HEK293 (cell line): ENCODE measurements around the gene TMEM198.

Experiments used
- CTCF ChIA-PET: fragments of 350-600 bp; formaldehyde crosslinking; extraction: SDS; loops from one replicate; lab custom pipeline; 2021; ENCODE audit warnings: antibody characterized with exemption; lab: Yijun Ruan, JAX
- POLR2A ChIA-PET: fragments of 300-600 bp; formaldehyde crosslinking; extraction: SDS; loops from one replicate; lab custom pipeline; 2020; ENCODE audit warnings: antibody characterized with exemption, inconsistent platforms; lab: Yijun Ruan, JAX
- H3K27ac ChIP-seq: fragments of 200-500 bp; sonication (Bioruptor generic); 2 replicates; pipeline ENCODE4 v1.5.1; 2014; ENCODE audit warnings: low read depth, low read length, control low read depth, inconsistent platforms; ENCODE audit errors: extremely low read depth
- H3K36me3 ChIP-seq, 2 experiments: fragments of 200-500 bp in 1 of 2; sonication (Bioruptor generic) in 1 of 2; 1 replicate in 1 of 2; 2 replicates in 1 of 2; pipeline ENCODE4 v1.5.1; 2014 to 2017; ENCODE audit warnings: inconsistent platforms in 2 of 2, low read length in 2 of 2; ENCODE audit not compliant: control insufficient read depth in 2 of 2, insufficient read depth in 1 of 2
- H3K4me1 ChIP-seq: fragments of 200-500 bp; sonication (Bioruptor generic); 2 replicates; pipeline ENCODE4 v1.5.1; 2014; ENCODE audit warnings: mild to moderate bottlenecking, low read length, inconsistent platforms; ENCODE audit not compliant: control insufficient read depth, insufficient read depth
- H3K4me3 ChIP-seq: 2 replicates; pipeline ENCODE4 v1.5.1; 2011; ENCODE audit warnings: low read depth, mild to moderate bottlenecking, control low read depth, low read length, moderate library complexity
- H3K9me3 ChIP-seq: fragments of 200-500 bp; sonication (Bioruptor generic); 2 replicates; pipeline ENCODE4 v1.5.1; 2014; ENCODE audit warnings: low read depth, low read length, inconsistent platforms; ENCODE audit not compliant: control insufficient read depth, insufficient read depth
- GFI1B ChIP-seq: fragments of 450-650 bp; formaldehyde crosslinking; IDR thresholded peaks from 2 replicates; pipeline ENCODE4 v1.5.1; 2016; ENCODE audit warnings: missing biosample characterization, missing genetic modification characterization
- KLF7 ChIP-seq: fragments of 450-650 bp; formaldehyde crosslinking; IDR thresholded peaks from 2 replicates; pipeline ENCODE4 v1.5.1; 2016; ENCODE audit warnings: missing biosample characterization, missing genetic modification characterization, borderline replicate concordance
- ZBTB20 ChIP-seq: fragments of 450-650 bp; formaldehyde crosslinking; IDR thresholded peaks from 2 replicates; pipeline ENCODE4 v1.5.1; 2016; ENCODE audit warnings: missing biosample characterization, missing genetic modification characterization
- ZNF140 ChIP-seq: fragments of 450-650 bp; formaldehyde crosslinking; IDR thresholded peaks from 2 replicates; pipeline ENCODE4 v1.5.1; 2016; ENCODE audit warnings: missing biosample characterization, missing genetic modification characterization
- ZNF16 ChIP-seq: fragments of 450-650 bp; formaldehyde crosslinking; IDR thresholded peaks from 2 replicates; pipeline ENCODE4 v1.5.1; 2016; ENCODE audit warnings: low read depth, missing biosample characterization, missing genetic modification characterization
- ZNF184 ChIP-seq: fragments of 450-650 bp; IDR thresholded peaks from 2 replicates; pipeline ENCODE4 v1.5.1; 2018; ENCODE audit warnings: missing biosample characterization, mild to moderate bottlenecking, missing genetic modification characterization
- TF ChIP-seq, protein P1 (sequence below): fragments of 450-650 bp; formaldehyde crosslinking; IDR thresholded peaks from 2 replicates; pipeline ENCODE4 v1.5.1; 2016; ENCODE audit warnings: missing biosample characterization, missing genetic modification characterization, borderline replicate concordance
- TF ChIP-seq, protein P2 (sequence below): fragments of 450-650 bp; formaldehyde crosslinking; IDR thresholded peaks from 2 replicates; pipeline ENCODE4 v1.5.1; 2017; ENCODE audit warnings: missing biosample characterization, missing genetic modification characterization
- TF ChIP-seq, protein P3 (sequence below): fragments of 450-650 bp; formaldehyde crosslinking; IDR thresholded peaks from 2 replicates; pipeline ENCODE4 v1.5.1; 2016; ENCODE audit warnings: missing biosample characterization, missing genetic modification characterization
- TF ChIP-seq, protein P4 (sequence below): fragments of 450-650 bp; IDR thresholded peaks from 2 replicates; pipeline ENCODE4 v1.5.1; 2018; ENCODE audit warnings: missing biosample characterization, mild to moderate bottlenecking, missing genetic modification characterization
- TF ChIP-seq, protein P5 (sequence below): fragments of 450-650 bp; formaldehyde crosslinking; conservative IDR thresholded peaks from 2 replicates; pipeline ENCODE4 v1.5.1; 2016; ENCODE audit warnings: low read depth, missing biosample characterization, missing genetic modification characterization
- TF ChIP-seq, protein P6 (sequence below): fragments of 450-650 bp; formaldehyde crosslinking; IDR thresholded peaks from 2 replicates; pipeline ENCODE4 v1.5.1; 2017; ENCODE audit warnings: missing biosample characterization, missing genetic modification characterization

TMEM198 gene

DNA sequence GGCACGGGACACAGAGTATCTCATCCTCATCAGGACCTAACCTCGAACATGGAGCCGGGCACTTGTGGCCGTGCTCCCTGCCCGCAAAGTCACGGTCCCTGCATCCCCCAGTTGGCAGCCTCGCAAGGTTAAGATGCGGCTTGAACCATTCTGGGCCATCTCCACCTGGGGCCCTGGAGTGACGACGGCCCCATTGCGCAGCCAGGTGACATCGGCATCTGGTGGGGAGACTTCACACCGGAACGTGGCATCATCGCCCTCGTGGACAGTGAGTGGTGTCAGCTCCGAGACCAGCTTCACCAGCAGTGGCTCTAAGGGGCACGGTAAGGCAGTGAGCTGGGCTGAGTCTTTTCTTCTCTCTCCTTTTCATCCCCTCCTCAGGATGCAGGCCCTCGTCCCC, 12.6 kb downstream of the TMEM198 start:
- Histone ChIP-seq H3K4me1 (peaks cover 3% of the 10 kb centered on the region; the same call in 1 of the 2 replicates), H3K27ac (no peak overlapping the region)
- CTCF ChIA-PET: interaction anchor here (0.8 to 2.7 kb wide), 2 partner anchors 16 to 85 kb away, joined by 3 to 10 read pairs; no protein-coding TSS in a partner anchor
- TF ChIP-seq ZBTB20: no peak
- no peak for TF ChIP-seq ZNF140 (tag by site-specific recombination)
- TF ChIP-seq, protein P1, sequence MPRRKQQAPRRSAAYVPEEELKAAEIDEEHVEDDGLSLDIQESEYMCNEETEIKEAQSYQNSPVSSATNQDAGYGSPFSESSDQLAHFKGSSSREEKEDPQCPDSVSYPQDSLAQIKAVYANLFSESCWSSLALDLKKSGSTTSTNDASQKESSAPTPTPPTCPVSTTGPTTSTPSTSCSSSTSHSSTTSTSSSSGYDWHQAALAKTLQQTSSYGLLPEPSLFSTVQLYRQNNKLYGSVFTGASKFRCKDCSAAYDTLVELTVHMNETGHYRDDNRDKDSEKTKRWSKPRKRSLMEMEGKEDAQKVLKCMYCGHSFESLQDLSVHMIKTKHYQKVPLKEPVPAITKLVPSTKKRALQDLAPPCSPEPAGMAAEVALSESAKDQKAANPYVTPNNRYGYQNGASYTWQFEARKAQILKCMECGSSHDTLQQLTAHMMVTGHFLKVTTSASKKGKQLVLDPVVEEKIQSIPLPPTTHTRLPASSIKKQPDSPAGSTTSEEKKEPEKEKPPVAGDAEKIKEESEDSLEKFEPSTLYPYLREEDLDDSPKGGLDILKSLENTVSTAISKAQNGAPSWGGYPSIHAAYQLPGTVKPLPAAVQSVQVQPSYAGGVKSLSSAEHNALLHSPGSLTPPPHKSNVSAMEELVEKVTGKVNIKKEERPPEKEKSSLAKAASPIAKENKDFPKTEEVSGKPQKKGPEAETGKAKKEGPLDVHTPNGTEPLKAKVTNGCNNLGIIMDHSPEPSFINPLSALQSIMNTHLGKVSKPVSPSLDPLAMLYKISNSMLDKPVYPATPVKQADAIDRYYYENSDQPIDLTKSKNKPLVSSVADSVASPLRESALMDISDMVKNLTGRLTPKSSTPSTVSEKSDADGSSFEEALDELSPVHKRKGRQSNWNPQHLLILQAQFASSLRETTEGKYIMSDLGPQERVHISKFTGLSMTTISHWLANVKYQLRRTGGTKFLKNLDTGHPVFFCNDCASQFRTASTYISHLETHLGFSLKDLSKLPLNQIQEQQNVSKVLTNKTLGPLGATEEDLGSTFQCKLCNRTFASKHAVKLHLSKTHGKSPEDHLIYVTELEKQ (tag by site-specific recombination): no peak
- no peak for TF ChIP-seq ZNF184 (tag by site-specific recombination)
- TF ChIP-seq, all 188 proteins: peak for 0
- POLR2A ChIA-PET: interaction anchor here (0.5 to 2.4 kb wide), 3 partner anchors 13 to 34 kb away, joined by 3 to 10 read pairs (median 5); partner anchors contain the start of genes CHPF, INHA, OBSL1 and TMEM198
- peaks cover 0 to 44% of the 10 kb centered on the region in 2 experiments; a peak in 1 of 3 replicates for H3K36me3 ChIP-seq
- H3K9me3 ChIP-seq: no peaks in the 10 kb centered on the region
- H3K4me3 ChIP-seq: no peak overlapping the region

DNA sequence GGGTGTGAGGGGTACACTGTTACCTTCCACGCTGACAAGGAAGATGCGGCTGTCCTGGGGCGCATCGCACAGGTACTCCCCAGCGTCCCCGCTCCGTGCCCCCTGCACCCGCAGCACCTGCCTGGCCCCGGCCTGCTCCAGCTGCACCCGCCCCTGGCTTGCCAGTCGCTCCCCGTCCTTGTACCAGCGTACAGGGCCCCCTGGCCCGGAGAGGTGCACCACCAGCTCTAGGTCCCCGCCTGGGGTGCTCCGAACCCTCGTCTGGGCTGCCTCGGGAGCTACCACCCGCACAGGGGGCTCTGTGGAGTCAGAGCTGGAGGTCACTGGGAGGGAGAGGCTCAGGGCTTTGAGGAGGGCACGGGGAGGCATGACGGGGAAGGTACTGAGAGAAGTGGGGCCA, 13.5 kb downstream of the TMEM198 start:
- Histone ChIP-seq H3K4me3 (no peak overlapping the region), H3K4me1 (no peaks in the 10 kb centered on the region), H3K27ac (no peak overlapping the region), H3K9me3 (no peaks in the 10 kb centered on the region), H3K36me3 (peaks cover 0 to 53% of the 10 kb centered on the region in 2 experiments; a peak in 1 of 3 replicates)
- ChIA-PET CTCF (interaction anchor here (0.8 to 2.7 kb wide), 2 partner anchors 16 to 132 kb away, joined by 5 to 10 read pairs; no protein-coding TSS in a partner anchor), POLR2A (interaction anchor here (1.5 to 2.4 kb wide), 2 partner anchors 14 kb away, joined by 5 to 10 read pairs; partner anchors contain the start of genes CHPF, INHA, OBSL1 and TMEM198)
- TF ChIP-seq, protein P2, sequence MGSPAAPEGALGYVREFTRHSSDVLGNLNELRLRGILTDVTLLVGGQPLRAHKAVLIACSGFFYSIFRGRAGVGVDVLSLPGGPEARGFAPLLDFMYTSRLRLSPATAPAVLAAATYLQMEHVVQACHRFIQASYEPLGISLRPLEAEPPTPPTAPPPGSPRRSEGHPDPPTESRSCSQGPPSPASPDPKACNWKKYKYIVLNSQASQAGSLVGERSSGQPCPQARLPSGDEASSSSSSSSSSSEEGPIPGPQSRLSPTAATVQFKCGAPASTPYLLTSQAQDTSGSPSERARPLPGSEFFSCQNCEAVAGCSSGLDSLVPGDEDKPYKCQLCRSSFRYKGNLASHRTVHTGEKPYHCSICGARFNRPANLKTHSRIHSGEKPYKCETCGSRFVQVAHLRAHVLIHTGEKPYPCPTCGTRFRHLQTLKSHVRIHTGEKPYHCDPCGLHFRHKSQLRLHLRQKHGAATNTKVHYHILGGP: no peak
- TF ChIP-seq, protein P3, sequence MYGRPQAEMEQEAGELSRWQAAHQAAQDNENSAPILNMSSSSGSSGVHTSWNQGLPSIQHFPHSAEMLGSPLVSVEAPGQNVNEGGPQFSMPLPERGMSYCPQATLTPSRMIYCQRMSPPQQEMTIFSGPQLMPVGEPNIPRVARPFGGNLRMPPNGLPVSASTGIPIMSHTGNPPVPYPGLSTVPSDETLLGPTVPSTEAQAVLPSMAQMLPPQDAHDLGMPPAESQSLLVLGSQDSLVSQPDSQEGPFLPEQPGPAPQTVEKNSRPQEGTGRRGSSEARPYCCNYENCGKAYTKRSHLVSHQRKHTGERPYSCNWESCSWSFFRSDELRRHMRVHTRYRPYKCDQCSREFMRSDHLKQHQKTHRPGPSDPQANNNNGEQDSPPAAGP (tag by site-specific recombination): no peak
- TF ChIP-seq, protein P4, sequence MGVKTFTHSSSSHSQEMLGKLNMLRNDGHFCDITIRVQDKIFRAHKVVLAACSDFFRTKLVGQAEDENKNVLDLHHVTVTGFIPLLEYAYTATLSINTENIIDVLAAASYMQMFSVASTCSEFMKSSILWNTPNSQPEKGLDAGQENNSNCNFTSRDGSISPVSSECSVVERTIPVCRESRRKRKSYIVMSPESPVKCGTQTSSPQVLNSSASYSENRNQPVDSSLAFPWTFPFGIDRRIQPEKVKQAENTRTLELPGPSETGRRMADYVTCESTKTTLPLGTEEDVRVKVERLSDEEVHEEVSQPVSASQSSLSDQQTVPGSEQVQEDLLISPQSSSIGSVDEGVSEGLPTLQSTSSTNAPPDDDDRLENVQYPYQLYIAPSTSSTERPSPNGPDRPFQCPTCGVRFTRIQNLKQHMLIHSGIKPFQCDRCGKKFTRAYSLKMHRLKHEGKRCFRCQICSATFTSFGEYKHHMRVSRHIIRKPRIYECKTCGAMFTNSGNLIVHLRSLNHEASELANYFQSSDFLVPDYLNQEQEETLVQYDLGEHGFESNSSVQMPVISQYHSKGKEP (tag by site-specific recombination): no peak
- TF ChIP-seq GFI1B (tag by site-specific recombination) (no peak), ZNF140 (tag by site-specific recombination) (no peak), KLF7 (tag by site-specific recombination) (no peak), ZNF16 (no peak)
- TF ChIP-seq, protein P5, sequence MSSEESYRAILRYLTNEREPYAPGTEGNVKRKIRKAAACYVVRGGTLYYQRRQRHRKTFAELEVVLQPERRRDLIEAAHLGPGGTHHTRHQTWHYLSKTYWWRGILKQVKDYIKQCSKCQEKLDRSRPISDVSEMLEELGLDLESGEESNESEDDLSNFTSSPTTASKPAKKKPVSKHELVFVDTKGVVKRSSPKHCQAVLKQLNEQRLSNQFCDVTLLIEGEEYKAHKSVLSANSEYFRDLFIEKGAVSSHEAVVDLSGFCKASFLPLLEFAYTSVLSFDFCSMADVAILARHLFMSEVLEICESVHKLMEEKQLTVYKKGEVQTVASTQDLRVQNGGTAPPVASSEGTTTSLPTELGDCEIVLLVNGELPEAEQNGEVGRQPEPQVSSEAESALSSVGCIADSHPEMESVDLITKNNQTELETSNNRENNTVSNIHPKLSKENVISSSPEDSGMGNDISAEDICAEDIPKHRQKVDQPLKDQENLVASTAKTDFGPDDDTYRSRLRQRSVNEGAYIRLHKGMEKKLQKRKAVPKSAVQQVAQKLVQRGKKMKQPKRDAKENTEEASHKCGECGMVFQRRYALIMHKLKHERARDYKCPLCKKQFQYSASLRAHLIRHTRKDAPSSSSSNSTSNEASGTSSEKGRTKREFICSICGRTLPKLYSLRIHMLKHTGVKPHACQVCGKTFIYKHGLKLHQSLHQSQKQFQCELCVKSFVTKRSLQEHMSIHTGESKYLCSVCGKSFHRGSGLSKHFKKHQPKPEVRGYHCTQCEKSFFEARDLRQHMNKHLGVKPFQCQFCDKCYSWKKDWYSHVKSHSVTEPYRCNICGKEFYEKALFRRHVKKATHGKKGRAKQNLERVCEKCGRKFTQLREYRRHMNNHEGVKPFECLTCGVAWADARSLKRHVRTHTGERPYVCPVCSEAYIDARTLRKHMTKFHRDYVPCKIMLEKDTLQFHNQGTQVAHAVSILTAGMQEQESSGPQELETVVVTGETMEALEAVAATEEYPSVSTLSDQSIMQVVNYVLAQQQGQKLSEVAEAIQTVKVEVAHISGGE (tag by site-specific recombination): no peak
- TF ChIP-seq, protein P6, sequence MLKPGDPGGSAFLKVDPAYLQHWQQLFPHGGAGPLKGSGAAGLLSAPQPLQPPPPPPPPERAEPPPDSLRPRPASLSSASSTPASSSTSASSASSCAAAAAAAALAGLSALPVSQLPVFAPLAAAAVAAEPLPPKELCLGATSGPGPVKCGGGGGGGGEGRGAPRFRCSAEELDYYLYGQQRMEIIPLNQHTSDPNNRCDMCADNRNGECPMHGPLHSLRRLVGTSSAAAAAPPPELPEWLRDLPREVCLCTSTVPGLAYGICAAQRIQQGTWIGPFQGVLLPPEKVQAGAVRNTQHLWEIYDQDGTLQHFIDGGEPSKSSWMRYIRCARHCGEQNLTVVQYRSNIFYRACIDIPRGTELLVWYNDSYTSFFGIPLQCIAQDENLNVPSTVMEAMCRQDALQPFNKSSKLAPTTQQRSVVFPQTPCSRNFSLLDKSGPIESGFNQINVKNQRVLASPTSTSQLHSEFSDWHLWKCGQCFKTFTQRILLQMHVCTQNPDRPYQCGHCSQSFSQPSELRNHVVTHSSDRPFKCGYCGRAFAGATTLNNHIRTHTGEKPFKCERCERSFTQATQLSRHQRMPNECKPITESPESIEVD (tag by site-specific recombination): no peak
